Measurements from ENCODE around the gene CRYZ. TPM values are rescaled to one million over a fixed set of nuclear protein-coding genes. Genes with fewer than 3 reads are reported as not detected.
A peak's percentile ranks its signal among the peaks of the same experiment; 100 is the strongest.

CRYZ gene
- total RNA-seq, 4 donors from 2014 or later: 43.8 to 79.7 (median 64.8) TPM

GRCh38 chr1:74715806-74716205 lies 17.0 kb downstream of the CRYZ start:
- H3K4me1 ChIP-seq: peaks cover 4 to 39% (median 6%) of the 10 kb centered on the region in 3 donors
- ATAC-seq: no peak
- WGBS, 2 donors (ENCODE audit: low coverage in 1 of 2): 60 to 92% methylated on average over 2 to 6 of the region's 6 CpGs
- H3K4me3 ChIP-seq: no peak overlapping the region
- no peaks in the 10 kb centered on the region for H3K27me3 ChIP-seq
- TF ChIP-seq EP300 (IDR thresholded peaks at IDR 0.05) (no peak), POLR2A (IDR thresholded peaks at IDR 0.05) (no peak), CTCF (IDR thresholded peaks at IDR 0.05) (no peak), POLR2AphosphoS5 (IDR thresholded peaks at IDR 0.05) (no peak)
- peaks cover 0 to 78% of the 10 kb centered on the region in 2 donors for H3K36me3 ChIP-seq
- peak overlapping the region in 1 of 4 donors; percentile 59 for H3K27ac ChIP-seq
- H3K9me3 ChIP-seq: no peaks in the 10 kb centered on the region

- Histone ChIP-seq H3K4me1 (peaks cover 4 to 39% (median 6%) of the 10 kb centered on the region in 3 donors), H3K4me3 (no peak overlapping the region), H3K36me3 (peaks cover 0 to 79% of the 10 kb centered on the region in 2 donors), H3K27me3 (no peaks in the 10 kb centered on the region), H3K27ac (peak overlapping the region in 2 of 4 donors; percentile 23 to 59), H3K9me3 (no peaks in the 10 kb centered on the region)
- ATAC-seq: no peak
- 100% methylated on average over 1 of the region's 1 CpG; no CpG with 5 or more reads in 1 of the 2 donors for WGBS, 2 donors (ENCODE audit: low coverage in 1 of 2)
- TF ChIP-seq POLR2AphosphoS5 (IDR thresholded peaks at IDR 0.05) (no peak), CTCF (IDR thresholded peaks at IDR 0.05) (no peak), POLR2A (IDR thresholded peaks at IDR 0.05) (no peak), EP300 (IDR thresholded peaks at IDR 0.05) (no peak)
Observed at GRCh38 chr1:74715236-74715502, 17.7 kb downstream of the CRYZ start.

DNA sequence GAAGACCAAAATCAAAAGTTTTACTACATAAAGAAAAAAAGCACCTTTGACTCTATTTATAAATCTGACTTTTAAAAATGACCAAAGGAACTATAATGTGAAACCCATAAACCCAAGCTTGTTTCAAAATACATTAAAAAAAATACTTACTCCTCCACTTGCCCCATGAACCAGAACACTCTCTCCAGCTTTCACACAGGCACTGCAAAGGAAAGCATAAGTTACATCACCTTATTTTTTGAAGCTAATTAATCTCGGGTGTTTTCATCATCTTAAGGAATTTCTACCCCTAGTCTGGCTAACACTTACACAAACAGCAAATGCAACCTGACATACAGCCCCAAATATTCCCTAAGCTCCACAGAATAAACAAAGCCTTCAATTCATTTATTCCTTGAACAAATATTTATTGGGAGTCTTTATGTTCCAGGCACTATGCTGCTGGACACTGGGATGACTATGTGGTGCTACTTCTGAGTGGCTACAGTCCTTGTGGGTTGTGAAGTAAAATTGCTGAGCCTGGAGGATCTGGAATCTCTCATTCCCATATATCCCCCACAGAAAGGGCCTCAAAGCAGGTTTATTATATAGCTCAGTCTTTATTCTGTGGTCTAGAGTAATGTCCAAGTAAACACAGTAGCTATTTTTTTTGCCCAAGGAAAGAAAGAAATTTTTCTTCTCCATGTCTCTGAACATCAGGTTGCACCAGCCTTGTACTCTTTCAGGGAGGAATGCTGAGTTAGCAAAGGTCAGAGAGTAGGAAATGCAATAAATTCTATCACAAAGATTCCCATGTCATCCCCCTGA lies 18.2 kb downstream of the CRYZ start:
- peak; percentile 22 for ATAC-seq
- H3K27ac ChIP-seq: peak overlapping the region in 3 of 4 donors; percentile 9 to 60 (median 59)

DNA sequence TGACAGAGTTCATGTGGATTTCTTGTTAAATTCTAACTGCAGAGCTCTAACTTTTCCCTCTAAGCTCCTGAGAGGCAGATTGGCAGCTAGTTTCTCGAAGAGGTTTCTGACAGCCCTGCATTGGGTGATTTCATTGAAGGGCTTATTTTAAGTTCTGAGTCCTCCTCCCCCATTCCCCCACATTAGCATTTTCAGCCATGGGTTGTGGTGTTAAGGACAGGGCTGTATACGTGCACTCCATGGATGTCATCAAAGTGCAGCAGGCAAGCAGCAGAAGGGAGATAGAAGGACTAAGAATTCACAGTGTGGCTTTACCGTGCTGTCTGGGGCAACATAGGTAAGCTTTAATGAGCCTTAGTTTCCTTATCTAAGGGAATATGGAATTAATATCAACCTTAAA lies 19.0 kb downstream of the CRYZ start:
- ATAC-seq: no peak
- H3K4me1 ChIP-seq: peaks cover 4 to 39% (median 6%) of the 10 kb centered on the region in 3 donors
- H3K27ac ChIP-seq: peak overlapping the region; percentile 57 to 69 (median 60)
- 64 to 76% methylated on average over 2 to 3 of the region's 3 CpGs for WGBS, 2 donors (ENCODE audit: low coverage in 1 of 2)
- H3K4me3 ChIP-seq: no peak overlapping the region
- H3K9me3 ChIP-seq: no peaks in the 10 kb centered on the region
- no peaks in the 10 kb centered on the region for H3K27me3 ChIP-seq
- H3K36me3 ChIP-seq: peaks cover 0 to 79% of the 10 kb centered on the region in 2 donors
- TF ChIP-seq CTCF (IDR thresholded peaks at IDR 0.05): no peak
- no peak for TF ChIP-seq EP300 (IDR thresholded peaks at IDR 0.05)
- no peak for TF ChIP-seq POLR2AphosphoS5 (IDR thresholded peaks at IDR 0.05)
- TF ChIP-seq POLR2A (IDR thresholded peaks at IDR 0.05): no peak

More for the DNA sequence above, 18.2 kb downstream of the CRYZ start:
- peaks cover 4 to 39% (median 6%) of the 10 kb centered on the region in 3 donors for H3K4me1 ChIP-seq
- H3K27me3 ChIP-seq: no peaks in the 10 kb centered on the region
- H3K4me3 ChIP-seq: no peak overlapping the region
- 36 to 67% methylated on average over 1 of the region's 1 CpG for WGBS, 2 donors (ENCODE audit: low coverage in 1 of 2)
- no peaks in the 10 kb centered on the region for H3K9me3 ChIP-seq
- peaks cover 0 to 79% of the 10 kb centered on the region in 2 donors for H3K36me3 ChIP-seq
- TF ChIP-seq EP300 (IDR thresholded peaks at IDR 0.05): no peak
- TF ChIP-seq POLR2AphosphoS5 (IDR thresholded peaks at IDR 0.05): peak; percentile 70

DNA sequence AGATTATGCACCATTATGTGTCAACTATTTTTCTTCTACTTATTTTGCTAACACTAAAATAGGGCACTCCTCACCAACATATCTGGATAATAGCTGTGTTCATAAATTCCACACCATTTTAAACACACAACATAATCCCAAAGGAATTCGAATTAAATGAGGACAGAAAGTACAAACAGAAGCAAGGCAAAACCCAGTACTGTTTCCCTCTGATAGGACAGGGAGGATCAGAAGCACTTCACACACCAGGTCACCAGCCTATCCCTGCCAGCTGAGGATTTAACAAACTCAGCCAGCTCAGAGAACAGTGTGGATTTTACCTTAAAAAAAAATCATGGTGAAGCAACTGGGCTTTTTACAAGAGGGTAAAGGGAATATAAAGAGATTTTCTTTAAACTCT lies 20.0 kb downstream of the CRYZ start:
- Histone ChIP-seq H3K36me3 (peaks cover 0 to 79% of the 10 kb centered on the region in 2 donors), H3K27ac (peak overlapping the region; percentile 57 to 69 (median 60)), H3K4me3 (no peak overlapping the region), H3K9me3 (no peaks in the 10 kb centered on the region), H3K27me3 (no peaks in the 10 kb centered on the region), H3K4me1 (peaks cover 4 to 39% (median 6%) of the 10 kb centered on the region in 3 donors)
- TF ChIP-seq POLR2A (IDR thresholded peaks at IDR 0.05) (no peak), POLR2AphosphoS5 (IDR thresholded peaks at IDR 0.05) (peak; percentile 78)
- 29 to 43% methylated on average over 1 of the region's 1 CpG for WGBS, 2 donors (ENCODE audit: low coverage in 1 of 2)
- ATAC-seq: peak; percentile 81
